Endothelial cell of umbilical vein (primary cell): ENCODE data around the gene SPAG5. TPM values are rescaled to one million over a fixed set of nuclear protein-coding genes. Genes with fewer than 3 reads are reported as not detected.

Experiments
- BruUV-seq: library from RNA; stranded (reverse); fragments of 400-500 nt; replicated peaks from 2 replicates; lab custom pipeline; 2021; lab: Mats Ljungman, UMichigan
- CTCF ChIA-PET: fragments of 300-600, 350-600 bp; sonication (Branson Sonifier 250); formaldehyde crosslinking; loops from one replicate; lab custom pipeline; 2021; ENCODE audit warnings: antibody characterized with exemption, inconsistent platforms; lab: Charles Lee
- POLR2A ChIA-PET: fragments of 300-600, 350-600 bp; sonication (Branson Sonifier 250); formaldehyde crosslinking; loops from one replicate; lab custom pipeline; 2021; ENCODE audit warnings: antibody characterized with exemption, inconsistent platforms; lab: Charles Lee
- DNase-seq: peaks from one replicate; pipeline ENCODE4 v3.0.0-alpha.2; 2011; ENCODE audit warnings: low read depth, low spot score
- FAIRE-seq: peaks from 2 replicates; lab custom pipeline; 2011; peaks lifted over from hg19 to GRCh38; lab: Jason Lieb, UNC
- H2AFZ ChIP-seq: 2 replicates; pipeline ENCODE4 v1.6.0; 2012; ENCODE audit warnings: low read depth, low read length, control low read depth, inconsistent platforms
- H3K27ac ChIP-seq: 2 replicates; pipeline ENCODE4 v1.5.1; 2011; ENCODE audit warnings: low read depth, mild to moderate bottlenecking, control low read depth, low read length, moderate library complexity; ENCODE audit not compliant: insufficient read depth
- H3K27me3 ChIP-seq, 2 experiments: 2 replicates each; pipeline versions ENCODE4 v1.6.0 to v1.6.1; 2011; ENCODE audit warnings: low read length in 2 of 2, mixed read lengths in 1 of 2; ENCODE audit not compliant: control insufficient read depth in 2 of 2, insufficient read depth in 2 of 2
- H3K36me3 ChIP-seq, 2 experiments: 2 replicates in 1 of 2; 3 replicates in 1 of 2; pipeline ENCODE4 v1.5.1; 2011; ENCODE audit warnings: low read length in 2 of 2, mild to moderate bottlenecking in 1 of 2, moderate library complexity in 1 of 2; ENCODE audit not compliant: control insufficient read depth in 2 of 2, insufficient read depth in 2 of 2; ENCODE audit errors: extremely low read depth in 1 of 2
- H3K4me1 ChIP-seq: 3 replicates; pipeline ENCODE4 v1.5.1; 2011; ENCODE audit warnings: mild to moderate bottlenecking, low read length; ENCODE audit not compliant: control insufficient read depth, insufficient read depth; ENCODE audit errors: extremely low read depth
- H3K4me2 ChIP-seq: 2 replicates; pipeline ENCODE4 v1.6.1; 2011; ENCODE audit warnings: low read length, control low read depth, mixed read lengths; ENCODE audit not compliant: insufficient read depth
- H3K4me3 ChIP-seq, 3 experiments: fragments of 200-600 bp in 1 of 3; sonication (generic), shearing (Covaris generic) in 1 of 3; replicated peaks in 1 of 3; 2 replicates each; pipeline ENCODE4 v1.5.1; 2011 to 2016; ENCODE audit warnings: control low read depth in 3 of 3, low read length in 3 of 3, mild to moderate bottlenecking in 2 of 3, inconsistent platforms in 1 of 3, low read depth in 1 of 3, moderate library complexity in 1 of 3; ENCODE audit not compliant: insufficient read depth in 1 of 3
- H3K79me2 ChIP-seq: 2 replicates; pipeline ENCODE4 v1.6.0; 2012; ENCODE audit warnings: low read length, inconsistent platforms; ENCODE audit not compliant: control insufficient read depth, insufficient read depth
- H3K9ac ChIP-seq: replicated peaks from 2 replicates; pipeline ENCODE3; 2011; ENCODE audit warnings: low read length, control low read depth; ENCODE audit not compliant: insufficient read depth; ENCODE audit errors: extremely low read depth
- H3K9me1 ChIP-seq: replicated peaks from 3 replicates; pipeline ENCODE4 v1.6.0; 2011; ENCODE audit warnings: mild to moderate bottlenecking, low read length; ENCODE audit not compliant: control insufficient read depth, insufficient read depth; ENCODE audit errors: extremely low read depth
- H3K9me3 ChIP-seq: replicated peaks from 2 replicates; pipeline ENCODE4 v1.5.1; 2012; ENCODE audit warnings: low read length, inconsistent platforms; ENCODE audit not compliant: control insufficient read depth, insufficient read depth
- H4K20me1 ChIP-seq: replicated peaks from 2 replicates; pipeline ENCODE3; 2011; ENCODE audit warnings: mild to moderate bottlenecking, low read length; ENCODE audit not compliant: control insufficient read depth, insufficient read depth; ENCODE audit errors: extremely low read depth
- CTCF ChIP-seq, 2 donors: IDR thresholded peaks; 1 replicate in 1 of 2; 2 replicates in 1 of 2; pipeline ENCODE4 v1.5.1; 2011; ENCODE audit warnings: low read length in 2 of 2, mild to moderate bottlenecking in 2 of 2, moderate library complexity in 2 of 2, control low read depth in 1 of 2, inconsistent platforms in 1 of 2, low read depth in 1 of 2; ENCODE audit not compliant: insufficient read depth in 1 of 2; ENCODE audit errors: extremely low read depth in 1 of 2
- EZH2 ChIP-seq: IDR thresholded peaks from 2 replicates; pipeline ENCODE4 v1.6.1; 2012; ENCODE audit warnings: borderline replicate concordance, low read depth, mild to moderate bottlenecking, moderate library complexity, low read length, inconsistent platforms; ENCODE audit not compliant: severe bottlenecking
- FOS ChIP-seq: IDR thresholded peaks from 2 replicates; pipeline ENCODE4 v1.6.1; 2011; ENCODE audit warnings: mild to moderate bottlenecking, low read length, moderate library complexity, borderline replicate concordance; ENCODE audit not compliant: insufficient read depth
- GATA2 ChIP-seq: IDR thresholded peaks from 2 replicates; pipeline ENCODE4 v1.7.0; 2011; ENCODE audit warnings: low read depth, mild to moderate bottlenecking, moderate library complexity, mixed read lengths, low read length; ENCODE audit not compliant: insufficient read length, insufficient read depth
- JUN ChIP-seq: IDR thresholded peaks from 2 replicates; pipeline ENCODE4 v1.6.1; 2011; ENCODE audit warnings: borderline replicate concordance, low read depth; ENCODE audit not compliant: insufficient read length, insufficient read depth
- MAX ChIP-seq: IDR thresholded peaks from 2 replicates; pipeline ENCODE4 v1.6.1; 2011; ENCODE audit not compliant: insufficient read depth, insufficient read length
- MYC ChIP-seq: IDR thresholded peaks from one replicate; pipeline ENCODE4 v1.6.1; 2011; ENCODE audit warnings: mild to moderate bottlenecking, low read depth, low read length
- POLR2A ChIP-seq: IDR thresholded peaks from 2 replicates; pipeline ENCODE4 v1.6.1; 2012; ENCODE audit warnings: low read depth, mild to moderate bottlenecking, control low read depth, low read length
- POLR2AphosphoS5 ChIP-seq: IDR thresholded peaks from 2 replicates; pipeline ENCODE4 v1.6.1; 2012; ENCODE audit warnings: low read depth, mild to moderate bottlenecking, control low read depth, low read length, moderate library complexity; ENCODE audit not compliant: insufficient read depth
- dilution Hi-C: fragments of 300-500 bp; cut with MboI; formaldehyde crosslinking; loops from one replicate; pipeline ENCODE4 v1.15.0; 2019; ENCODE audit warnings: low sequenced_read_pairs; ENCODE audit not compliant: extremely low pct_ligation_motif_present
- intact Hi-C: fragments of 100-400 bp; cut with micrococcal nuclease; formaldehyde crosslinking; loops from one replicate; pipeline ENCODE4 v1.10.0; 2022
- polyA plus RNA-seq, 4 experiments: library from polyadenylated mRNA; depleted of rRNA in 3 of 4; stranded (reverse) in 3 of 4; unstranded in 1 of 4; fragments of >200 nt; gene quantifications; 2 replicates each; pipeline versions ENCODE4 v1.2.1 to v1.2.3, GENCODE V29; 2011 to 2012; ENCODE audit warnings: missing spikeins in 1 of 4
- total RNA-seq: library from RNA; stranded (reverse); gene quantifications from 2 replicates; pipeline ENCODE4 v1.2.3, GENCODE V29; 2021

SPAG5 gene
- total and polyA plus RNA-seq, 2 donors (not counting 3 experiments of a cell fraction or from before 2014, with no cell fraction given) = 31.7 to 85.4 TPM

GRCh38 chr17:28624148-28624547 is 25.3 kb upstream of the SPAG5 start:
- Histone ChIP-seq H3K79me2 (no peaks in the 10 kb centered on the region), H2AFZ (no peak overlapping the region), H3K27ac (no peak overlapping the region), H3K4me2 (no peak overlapping the region), H3K9me1 (no peaks in the 10 kb centered on the region), H3K36me3 (peaks cover 23 to 52% of the 10 kb centered on the region in 2 experiments), H3K9me3 (no peaks in the 10 kb centered on the region), H3K9ac (no peak overlapping the region), H3K4me3 (no peak overlapping the region), H4K20me1 (no peaks in the 10 kb centered on the region), H3K27me3 (no peaks in the 10 kb centered on the region), H3K4me1 (no peaks in the 10 kb centered on the region)
- DNase-seq = no peak
- CTCF ChIA-PET = no interaction called here
- POLR2A ChIA-PET = no interaction called here
- no peak for FAIRE-seq
- dilution Hi-C loops = no loop called here
- BruUV-seq = no TSS peak
- intact Hi-C loops = no loop called here
- TF ChIP-seq MYC = no peak
- TF ChIP-seq EZH2 = no peak
- TF ChIP-seq FOS = no peak
- no peak for TF ChIP-seq MAX
- no peak for TF ChIP-seq CTCF (IDR thresholded peaks at IDR 0.05; ENCODE audit: extremely low read depth in 1 of 2, insufficient read depth in 1 of 2, low read depth in 1 of 2, low read length in 2 of 2)
- TF ChIP-seq POLR2AphosphoS5 = no peak
- TF ChIP-seq JUN = no peak
- no peak for TF ChIP-seq POLR2A
- no peak for TF ChIP-seq GATA2
